Measurements from ENCODE around the gene ITGA2B.

DNA sequence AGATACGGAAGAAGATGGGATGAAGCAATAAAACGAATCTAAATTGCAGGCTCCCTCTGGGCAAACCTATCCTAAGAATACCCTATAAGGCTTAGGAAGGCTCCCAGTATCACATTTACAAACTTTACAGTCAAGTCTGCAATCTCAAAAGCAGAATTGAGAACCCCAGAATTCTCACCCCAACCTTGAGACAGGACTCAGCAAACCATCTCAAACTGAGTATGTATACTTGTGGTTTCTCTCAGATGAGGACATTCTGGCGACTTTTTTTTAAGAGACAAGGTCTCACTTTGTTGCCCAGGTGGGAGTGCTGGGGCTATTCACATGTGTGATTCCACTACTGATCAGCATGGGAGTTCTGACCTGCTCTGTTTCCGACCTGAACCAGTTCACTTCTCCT lies 19.3 kb upstream of the ITGA2B start:
- no peak for TF ChIP-seq POLR2A (IDR thresholded peaks at IDR 0.05)
- TF ChIP-seq, protein P1, sequence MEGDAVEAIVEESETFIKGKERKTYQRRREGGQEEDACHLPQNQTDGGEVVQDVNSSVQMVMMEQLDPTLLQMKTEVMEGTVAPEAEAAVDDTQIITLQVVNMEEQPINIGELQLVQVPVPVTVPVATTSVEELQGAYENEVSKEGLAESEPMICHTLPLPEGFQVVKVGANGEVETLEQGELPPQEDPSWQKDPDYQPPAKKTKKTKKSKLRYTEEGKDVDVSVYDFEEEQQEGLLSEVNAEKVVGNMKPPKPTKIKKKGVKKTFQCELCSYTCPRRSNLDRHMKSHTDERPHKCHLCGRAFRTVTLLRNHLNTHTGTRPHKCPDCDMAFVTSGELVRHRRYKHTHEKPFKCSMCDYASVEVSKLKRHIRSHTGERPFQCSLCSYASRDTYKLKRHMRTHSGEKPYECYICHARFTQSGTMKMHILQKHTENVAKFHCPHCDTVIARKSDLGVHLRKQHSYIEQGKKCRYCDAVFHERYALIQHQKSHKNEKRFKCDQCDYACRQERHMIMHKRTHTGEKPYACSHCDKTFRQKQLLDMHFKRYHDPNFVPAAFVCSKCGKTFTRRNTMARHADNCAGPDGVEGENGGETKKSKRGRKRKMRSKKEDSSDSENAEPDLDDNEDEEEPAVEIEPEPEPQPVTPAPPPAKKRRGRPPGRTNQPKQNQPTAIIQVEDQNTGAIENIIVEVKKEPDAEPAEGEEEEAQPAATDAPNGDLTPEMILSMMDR (IDR thresholded peaks at IDR 0.05): no peak
